Tibial nerve (tissue), 4 donors: ENCODE data around the gene MYLK2. TPM values are rescaled to one million over a fixed set of nuclear protein-coding genes. Genes with fewer than 3 reads are reported as not detected.

ENCODE experiments used
- DNase-seq, 2 donors: peaks; one replicate each; pipeline ENCODE4 v3.0.0-alpha.2; 2019; ENCODE audit warnings: low spot score in 2 of 2
- H3K27ac ChIP-seq, 4 donors: fragments of 200-600 bp; sonication (generic) in 3 of 4; one replicate each; pipeline ENCODE4 v1.5.1; 2017 to 2019; ENCODE audit warnings: mild to moderate bottlenecking in 1 of 4
- H3K27me3 ChIP-seq, 2 donors: fragments of 200-600 bp; sonication (generic) in 1 of 2; one replicate each; pipeline versions ENCODE4 v1.5.1 to v1.6.0; 2017 to 2019
- H3K36me3 ChIP-seq, 3 donors: fragments of 200-600 bp; sonication (generic); one replicate each; pipeline ENCODE4 v1.5.1; 2018 to 2019
- H3K4me1 ChIP-seq, 4 donors: fragments of 200-600 bp; sonication (generic) in 3 of 4; one replicate each; pipeline ENCODE4 v1.5.1; 2017 to 2019
- H3K4me3 ChIP-seq, 4 donors: fragments of 200-600 bp; sonication (generic) in 3 of 4; one replicate each; pipeline ENCODE4 v1.5.1; 2017 to 2019; ENCODE audit warnings: mild to moderate bottlenecking in 1 of 4, moderate library complexity in 1 of 4
- H3K9me3 ChIP-seq, 4 donors: fragments of 200-600 bp; sonication (generic) in 3 of 4; one replicate each; pipeline ENCODE4 v1.5.1; 2017 to 2019
- EP300 ChIP-seq, 2 donors: sonication (generic); formaldehyde crosslinking; IDR thresholded peaks; one replicate each; pipeline ENCODE4 v1.6.1; 2017; ENCODE audit warnings: antibody characterized with exemption in 2 of 2, mild to moderate bottlenecking in 1 of 2
- POLR2A ChIP-seq, 2 donors: fragments of 450-650 bp; IDR thresholded peaks; one replicate each; pipeline ENCODE4 v1.6.1; 2017; ENCODE audit warnings: antibody characterized with exemption in 2 of 2, mild to moderate bottlenecking in 2 of 2, moderate library complexity in 2 of 2
- WGBS, 2 donors: methylation state at CpG; one replicate each; pipeline ENCODE4 v1.1.5; 2018; 5-methylcytosine and 5-hydroxymethylcytosine counted together
- total RNA-seq, 4 donors: library from RNA; depleted of rRNA; stranded (reverse); fragments of >200 nt; gene quantifications; one replicate each; pipeline ENCODE4 v1.1.0, GENCODE V29; 2016
- TF ChIP-seq, protein P1 (sequence below), 5 experiments: fragments of 200-600 bp in 3 of 5; fragments of 450-650 bp in 2 of 5; sonication (generic) in 3 of 5; IDR thresholded peaks; one replicate each; pipeline ENCODE4 v1.5.1; 2016 to 2019; ENCODE audit warnings: antibody characterized with exemption in 5 of 5, mild to moderate bottlenecking in 3 of 5, moderate library complexity in 2 of 5

The MYLK2 gene
- total RNA-seq, 4 donors from 2014 or later = 0.66 to 1.3 TPM; not detected in 2

DNA sequence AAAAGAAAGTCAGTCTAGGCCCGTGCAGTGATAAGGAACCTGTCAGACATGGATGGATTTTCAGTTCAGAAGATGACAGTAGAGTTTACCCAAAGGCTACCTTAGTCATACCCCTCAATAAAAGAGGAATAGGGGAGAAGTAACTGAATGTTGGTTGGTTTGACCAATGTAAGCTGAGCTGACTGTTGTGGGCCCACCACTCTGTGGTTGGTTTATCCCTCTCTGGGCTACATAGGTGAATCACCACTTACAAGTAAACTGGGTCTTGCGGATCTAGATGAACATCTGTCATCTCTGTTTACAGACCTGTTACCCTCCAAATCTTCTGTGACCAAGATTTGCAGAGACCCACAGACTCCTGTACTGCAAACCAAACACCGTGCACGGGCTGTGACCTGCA lies 37.2 kb upstream of the MYLK2 start:
- no peaks in the 10 kb centered on the region for H3K36me3 ChIP-seq
- WGBS, 2 donors = 99 to 100% methylated on average over 4 of the region's 4 CpGs
- TF ChIP-seq POLR2A (IDR thresholded peaks at IDR 0.05) = no peak
- TF ChIP-seq, protein P1, sequence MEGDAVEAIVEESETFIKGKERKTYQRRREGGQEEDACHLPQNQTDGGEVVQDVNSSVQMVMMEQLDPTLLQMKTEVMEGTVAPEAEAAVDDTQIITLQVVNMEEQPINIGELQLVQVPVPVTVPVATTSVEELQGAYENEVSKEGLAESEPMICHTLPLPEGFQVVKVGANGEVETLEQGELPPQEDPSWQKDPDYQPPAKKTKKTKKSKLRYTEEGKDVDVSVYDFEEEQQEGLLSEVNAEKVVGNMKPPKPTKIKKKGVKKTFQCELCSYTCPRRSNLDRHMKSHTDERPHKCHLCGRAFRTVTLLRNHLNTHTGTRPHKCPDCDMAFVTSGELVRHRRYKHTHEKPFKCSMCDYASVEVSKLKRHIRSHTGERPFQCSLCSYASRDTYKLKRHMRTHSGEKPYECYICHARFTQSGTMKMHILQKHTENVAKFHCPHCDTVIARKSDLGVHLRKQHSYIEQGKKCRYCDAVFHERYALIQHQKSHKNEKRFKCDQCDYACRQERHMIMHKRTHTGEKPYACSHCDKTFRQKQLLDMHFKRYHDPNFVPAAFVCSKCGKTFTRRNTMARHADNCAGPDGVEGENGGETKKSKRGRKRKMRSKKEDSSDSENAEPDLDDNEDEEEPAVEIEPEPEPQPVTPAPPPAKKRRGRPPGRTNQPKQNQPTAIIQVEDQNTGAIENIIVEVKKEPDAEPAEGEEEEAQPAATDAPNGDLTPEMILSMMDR (IDR thresholded peaks at IDR 0.05) = no peak
- TF ChIP-seq EP300 (IDR thresholded peaks at IDR 0.05) = no peak
- H3K4me1 ChIP-seq = no peaks in the 10 kb centered on the region
- no peak for DNase-seq
- H3K27me3 ChIP-seq = no peaks in the 10 kb centered on the region
- no peak overlapping the region for H3K27ac ChIP-seq
- no peak overlapping the region for H3K4me3 ChIP-seq
- no peaks in the 10 kb centered on the region for H3K9me3 ChIP-seq

DNA sequence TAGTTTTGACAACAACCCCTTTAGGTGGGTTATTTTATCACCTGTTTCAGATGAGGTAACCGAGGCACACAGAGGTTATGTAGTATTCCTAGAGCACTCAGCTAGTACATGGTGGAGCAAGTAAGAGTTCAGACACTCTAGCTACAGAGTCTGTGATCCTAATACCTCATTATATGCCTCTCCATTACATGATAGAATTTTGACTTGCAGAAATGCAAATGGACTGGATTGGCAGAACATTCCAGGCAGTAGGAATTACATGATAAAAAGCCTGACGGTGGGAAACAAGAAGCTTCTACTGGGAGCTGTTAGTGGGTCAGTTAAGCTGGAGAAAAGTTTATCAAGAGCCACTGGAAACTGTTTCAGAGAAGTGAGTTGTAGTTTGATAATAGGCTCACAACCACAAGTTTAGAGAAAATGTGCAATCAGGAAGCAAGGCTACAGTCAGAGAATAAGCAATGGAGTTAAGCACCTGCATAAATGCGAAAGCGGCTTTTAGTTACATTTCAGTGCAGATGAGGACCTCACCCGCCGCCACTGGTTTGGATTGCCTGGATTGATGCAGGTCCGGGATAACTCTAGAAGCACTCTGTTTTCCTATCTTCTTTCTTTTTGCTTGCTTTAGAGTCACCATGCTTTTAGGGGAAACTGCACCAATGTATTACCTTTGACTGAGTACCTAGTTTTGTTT lies 34.7 kb upstream of the MYLK2 start:
- H3K9me3 ChIP-seq = no peaks in the 10 kb centered on the region
- no peak for TF ChIP-seq POLR2A (IDR thresholded peaks at IDR 0.05)
- no peak for TF ChIP-seq EP300 (IDR thresholded peaks at IDR 0.05)
- TF ChIP-seq, protein P1 (IDR thresholded peaks at IDR 0.05) = no peak
- no peaks in the 10 kb centered on the region for H3K4me1 ChIP-seq
- 96% methylated on average over 7 of the region's 7 CpGs for WGBS, 2 donors
- no peak for DNase-seq
- no peak overlapping the region for H3K27ac ChIP-seq
- H3K4me3 ChIP-seq = no peak overlapping the region
- H3K36me3 ChIP-seq = no peaks in the 10 kb centered on the region
- no peaks in the 10 kb centered on the region for H3K27me3 ChIP-seq

DNA sequence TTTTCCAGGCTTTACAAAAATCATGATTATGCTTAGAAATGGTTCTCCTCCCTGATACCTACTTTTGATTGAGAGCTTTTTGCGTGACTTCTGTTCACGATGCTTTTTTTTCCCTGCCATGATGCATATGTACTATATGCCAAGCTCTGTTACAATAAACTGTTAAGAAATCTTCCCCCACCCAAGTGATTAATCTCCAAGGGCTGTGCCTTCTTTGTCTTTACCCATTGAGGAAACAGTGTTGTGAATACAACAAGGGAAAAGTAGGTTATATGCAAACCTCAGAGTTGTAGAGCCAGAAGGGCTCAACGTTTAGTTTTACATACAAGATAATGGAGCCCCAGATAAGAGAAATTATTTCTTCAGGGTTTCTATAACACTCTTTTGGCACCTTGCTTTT lies 34.1 kb upstream of the MYLK2 start:
- DNase-seq = no peak
- no peaks in the 10 kb centered on the region for H3K36me3 ChIP-seq
- no peaks in the 10 kb centered on the region for H3K27me3 ChIP-seq
- no peak overlapping the region for H3K27ac ChIP-seq
- TF ChIP-seq EP300 (IDR thresholded peaks at IDR 0.05) = no peak
- TF ChIP-seq, protein P1 (IDR thresholded peaks at IDR 0.05) = no peak
- no peak for TF ChIP-seq POLR2A (IDR thresholded peaks at IDR 0.05)
- H3K4me3 ChIP-seq = no peak overlapping the region
- WGBS, 2 donors = 91 to 95% methylated on average over 3 of the region's 3 CpGs
- H3K9me3 ChIP-seq = no peaks in the 10 kb centered on the region
- no peaks in the 10 kb centered on the region for H3K4me1 ChIP-seq

DNA sequence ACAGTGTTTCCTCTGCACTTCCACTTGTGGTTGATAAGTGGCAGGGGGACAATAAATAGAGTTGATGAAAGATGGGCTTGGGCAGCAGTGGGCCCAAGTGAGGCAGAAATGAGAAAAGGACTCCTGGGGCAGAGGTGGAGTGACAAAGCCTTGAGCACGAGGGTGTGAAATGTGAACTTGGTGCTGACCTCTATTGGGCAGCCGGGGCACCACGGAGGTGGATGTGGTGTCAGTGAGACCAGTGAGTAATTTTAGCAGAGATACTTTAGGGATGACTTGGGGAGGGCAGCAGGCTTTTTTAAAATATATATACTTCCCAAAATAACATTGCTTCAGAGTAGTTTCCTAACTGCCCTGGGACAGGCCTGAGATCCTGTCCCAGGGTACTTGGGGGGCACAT lies 30.6 kb upstream of the MYLK2 start:
- TF ChIP-seq, protein P1 (IDR thresholded peaks at IDR 0.05) = no peak
- no peak overlapping the region for H3K4me3 ChIP-seq
- no peaks in the 10 kb centered on the region for H3K4me1 ChIP-seq
- no peaks in the 10 kb centered on the region for H3K27me3 ChIP-seq
- no peaks in the 10 kb centered on the region for H3K9me3 ChIP-seq
- no peak for DNase-seq
- WGBS, 2 donors = 50 to 69% methylated on average over 3 of the region's 3 CpGs
- H3K27ac ChIP-seq = no peak overlapping the region
- H3K36me3 ChIP-seq = no peaks in the 10 kb centered on the region

DNA sequence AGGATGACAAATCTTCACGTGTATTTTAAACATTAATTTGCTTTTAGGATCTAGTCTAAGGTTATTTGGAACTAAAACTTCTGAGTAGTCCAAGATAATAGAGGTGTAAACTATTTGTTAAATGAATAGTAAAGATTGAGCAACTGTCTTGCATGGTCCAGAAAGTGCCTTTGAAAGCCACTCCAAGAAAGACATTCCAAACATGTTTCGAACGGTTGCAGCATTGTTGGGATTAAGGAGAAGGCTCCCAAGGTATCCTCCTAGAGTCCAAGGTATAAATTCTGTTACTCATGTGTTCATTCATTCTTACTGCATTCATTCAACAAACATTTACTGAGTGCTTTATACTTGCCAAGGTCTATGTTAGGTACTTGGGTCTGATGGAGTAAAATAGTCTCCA lies 28.8 kb upstream of the MYLK2 start:
- Histone ChIP-seq H3K36me3 (no peaks in the 10 kb centered on the region), H3K9me3 (no peaks in the 10 kb centered on the region), H3K27ac (no peak overlapping the region), H3K27me3 (no peaks in the 10 kb centered on the region), H3K4me1 (no peaks in the 10 kb centered on the region), H3K4me3 (no peak overlapping the region)
- TF ChIP-seq EP300 (IDR thresholded peaks at IDR 0.05) (no peak), POLR2A (IDR thresholded peaks at IDR 0.05) (no peak)
- TF ChIP-seq, protein P1 (IDR thresholded peaks at IDR 0.05) = no peak
- DNase-seq = no peak
- WGBS, 2 donors = 88 to 93% methylated on average over 3 of the region's 3 CpGs
